ENCODE results near the gene MRFAP1L1. TPM values are rescaled to one million over a fixed set of nuclear protein-coding genes. Genes with fewer than 3 reads are reported as not detected.
A peak's percentile ranks its signal among the peaks of the same experiment; 100 is the strongest.

MRFAP1L1 gene
- total and polyA plus RNA-seq, 9 of the 15 experiments (the other 6 are each of a cell fraction or from before 2014, with no cell fraction given) = 37.6 to 111 (median 83.8) TPM

DNA sequence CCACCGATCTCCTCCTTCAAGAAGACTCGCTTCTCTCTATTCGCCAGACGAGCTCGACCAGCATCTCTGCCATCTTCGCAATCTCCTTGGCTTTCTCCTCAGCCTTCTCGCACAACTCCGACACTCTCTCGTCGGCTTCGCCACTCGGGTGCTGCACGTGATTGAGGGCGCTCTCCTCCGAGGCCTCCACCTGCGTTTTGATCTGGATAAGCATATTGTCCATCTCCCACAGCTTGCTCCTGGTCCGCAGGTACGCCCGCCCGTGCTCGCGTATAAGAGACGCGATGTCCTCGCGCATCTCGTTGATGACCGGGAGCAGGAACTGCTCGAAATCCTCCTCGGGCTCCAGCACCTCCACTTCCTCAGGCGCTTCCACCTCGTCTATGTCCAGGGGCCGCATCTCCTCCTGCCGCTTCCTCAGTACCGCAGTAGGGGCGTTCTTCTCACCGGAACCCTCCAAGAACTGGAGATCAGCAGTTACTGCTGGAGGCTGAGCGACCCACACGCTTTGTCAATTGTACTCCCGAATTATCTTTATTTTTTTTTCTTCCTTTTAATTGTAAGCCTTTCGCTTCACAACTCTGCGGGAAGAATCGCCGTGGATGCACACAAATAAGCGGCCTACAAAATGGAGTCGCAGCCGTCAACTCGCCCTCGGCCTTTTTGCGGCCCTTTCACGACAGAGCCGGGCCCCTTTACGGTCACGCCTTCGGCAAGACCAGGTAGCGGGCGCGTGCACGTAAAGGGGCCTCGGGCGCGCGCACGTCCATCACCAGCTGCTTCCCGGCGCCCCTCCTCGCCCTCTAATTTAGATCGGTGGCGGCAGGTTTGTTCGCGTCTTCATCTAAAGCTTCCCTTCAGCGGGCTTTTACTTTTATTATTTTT lies at the start of gene MRFAP1L1 (continued):
- TF ChIP-seq ZNF324 (CRISPR knock-in tag; IDR thresholded peaks at IDR 0.05) (no peak), TOE1 (IDR thresholded peaks at IDR 0.05; ENCODE audit: borderline replicate concordance) (peak; percentile 17; the same call in 1 of the 2 replicates), TOE1 (CRISPR knock-in tag; IDR thresholded peaks at IDR 0.05; ENCODE audit: borderline replicate concordance, low read depth) (peak; percentile 86; the same call in 1 of the 2 replicates), MEF2D (tag; conservative IDR thresholded peaks at IDR 0.05; ENCODE audit: low read depth) (no peak), NEUROD1 (IDR thresholded peaks at IDR 0.05; ENCODE audit: borderline replicate concordance, low read depth, low read length, partially characterized antibody) (no peak), DNMT1 (IDR thresholded peaks at IDR 0.05) (no peak), ZSCAN32 (CRISPR knock-in tag; IDR thresholded peaks at IDR 0.05) (no peak), SAP30 (IDR thresholded peaks at IDR 0.05; ENCODE audit: borderline replicate concordance, insufficient read depth, low read depth, low read length, poor library complexity, severe bottlenecking) (no peak), MCM7 (IDR thresholded peaks at IDR 0.05) (no peak), DIDO1 (tag; IDR thresholded peaks at IDR 0.05; ENCODE audit: low read depth) (no peak; the same call in 1 of the 2 replicates), SETDB1 (IDR thresholded peaks at IDR 0.05; ENCODE audit: low read length) (no peak), NONO (IDR thresholded peaks at IDR 0.05; ENCODE audit: low read depth in 2 of 2, low read length in 1 of 2) (no peak), TCF7 (IDR thresholded peaks at IDR 0.05; ENCODE audit: borderline replicate concordance) (peak; percentile 64; the same call in 1 of the 2 replicates), SMARCE1 (IDR thresholded peaks at IDR 0.05) (peak; percentile 54; the same call in 1 of the 2 replicates), SIN3A (IDR thresholded peaks at IDR 0.05; ENCODE audit: borderline replicate concordance in 2 of 2, control insufficient read depth in 1 of 2, low read depth in 2 of 2, low read length in 2 of 2) (peak; percentile 32 to 46; a peak in 1 of 4 replicates)
- TF ChIP-seq, protein P1, sequence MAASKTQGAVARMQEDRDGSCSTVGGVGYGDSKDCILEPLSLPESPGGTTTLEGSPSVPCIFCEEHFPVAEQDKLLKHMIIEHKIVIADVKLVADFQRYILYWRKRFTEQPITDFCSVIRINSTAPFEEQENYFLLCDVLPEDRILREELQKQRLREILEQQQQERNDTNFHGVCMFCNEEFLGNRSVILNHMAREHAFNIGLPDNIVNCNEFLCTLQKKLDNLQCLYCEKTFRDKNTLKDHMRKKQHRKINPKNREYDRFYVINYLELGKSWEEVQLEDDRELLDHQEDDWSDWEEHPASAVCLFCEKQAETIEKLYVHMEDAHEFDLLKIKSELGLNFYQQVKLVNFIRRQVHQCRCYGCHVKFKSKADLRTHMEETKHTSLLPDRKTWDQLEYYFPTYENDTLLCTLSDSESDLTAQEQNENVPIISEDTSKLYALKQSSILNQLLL (CRISPR knock-in tag; IDR thresholded peaks at IDR 0.05; ENCODE audit: borderline replicate concordance) = no peak
- TF ChIP-seq, protein P2, sequence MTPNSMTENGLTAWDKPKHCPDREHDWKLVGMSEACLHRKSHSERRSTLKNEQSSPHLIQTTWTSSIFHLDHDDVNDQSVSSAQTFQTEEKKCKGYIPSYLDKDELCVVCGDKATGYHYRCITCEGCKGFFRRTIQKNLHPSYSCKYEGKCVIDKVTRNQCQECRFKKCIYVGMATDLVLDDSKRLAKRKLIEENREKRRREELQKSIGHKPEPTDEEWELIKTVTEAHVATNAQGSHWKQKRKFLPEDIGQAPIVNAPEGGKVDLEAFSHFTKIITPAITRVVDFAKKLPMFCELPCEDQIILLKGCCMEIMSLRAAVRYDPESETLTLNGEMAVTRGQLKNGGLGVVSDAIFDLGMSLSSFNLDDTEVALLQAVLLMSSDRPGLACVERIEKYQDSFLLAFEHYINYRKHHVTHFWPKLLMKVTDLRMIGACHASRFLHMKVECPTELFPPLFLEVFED (CRISPR knock-in tag; conservative IDR thresholded peaks at IDR 0.05) = no peak
- TF ChIP-seq, protein P3, sequence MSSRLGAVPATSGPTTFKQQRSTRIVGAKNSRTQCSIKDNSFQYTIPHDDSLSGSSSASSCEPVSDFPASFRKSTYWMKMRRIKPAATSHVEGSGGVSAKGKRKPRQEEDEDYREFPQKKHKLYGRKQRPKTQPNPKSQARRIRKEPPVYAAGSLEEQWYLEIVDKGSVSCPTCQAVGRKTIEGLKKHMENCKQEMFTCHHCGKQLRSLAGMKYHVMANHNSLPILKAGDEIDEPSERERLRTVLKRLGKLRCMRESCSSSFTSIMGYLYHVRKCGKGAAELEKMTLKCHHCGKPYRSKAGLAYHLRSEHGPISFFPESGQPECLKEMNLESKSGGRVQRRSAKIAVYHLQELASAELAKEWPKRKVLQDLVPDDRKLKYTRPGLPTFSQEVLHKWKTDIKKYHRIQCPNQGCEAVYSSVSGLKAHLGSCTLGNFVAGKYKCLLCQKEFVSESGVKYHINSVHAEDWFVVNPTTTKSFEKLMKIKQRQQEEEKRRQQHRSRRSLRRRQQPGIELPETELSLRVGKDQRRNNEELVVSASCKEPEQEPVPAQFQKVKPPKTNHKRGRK (tag; IDR thresholded peaks at IDR 0.05) = no peak
- TF ChIP-seq, protein P4, sequence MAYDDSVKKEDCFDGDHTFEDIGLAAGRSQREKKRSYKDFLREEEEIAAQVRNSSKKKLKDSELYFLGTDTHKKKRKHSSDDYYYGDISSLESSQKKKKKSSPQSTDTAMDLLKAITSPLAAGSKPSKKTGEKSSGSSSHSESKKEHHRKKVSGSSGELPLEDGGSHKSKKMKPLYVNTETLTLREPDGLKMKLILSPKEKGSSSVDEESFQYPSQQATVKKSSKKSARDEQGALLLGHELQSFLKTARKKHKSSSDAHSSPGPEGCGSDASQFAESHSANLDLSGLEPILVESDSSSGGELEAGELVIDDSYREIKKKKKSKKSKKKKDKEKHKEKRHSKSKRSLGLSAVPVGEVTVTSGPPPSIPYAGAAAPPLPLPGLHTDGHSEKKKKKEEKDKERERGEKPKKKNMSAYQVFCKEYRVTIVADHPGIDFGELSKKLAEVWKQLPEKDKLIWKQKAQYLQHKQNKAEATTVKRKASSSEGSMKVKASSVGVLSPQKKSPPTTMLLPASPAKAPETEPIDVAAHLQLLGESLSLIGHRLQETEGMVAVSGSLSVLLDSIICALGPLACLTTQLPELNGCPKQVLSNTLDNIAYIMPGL (CRISPR knock-in tag; IDR thresholded peaks at IDR 0.05) = no peak
- TF ChIP-seq, protein P5, sequence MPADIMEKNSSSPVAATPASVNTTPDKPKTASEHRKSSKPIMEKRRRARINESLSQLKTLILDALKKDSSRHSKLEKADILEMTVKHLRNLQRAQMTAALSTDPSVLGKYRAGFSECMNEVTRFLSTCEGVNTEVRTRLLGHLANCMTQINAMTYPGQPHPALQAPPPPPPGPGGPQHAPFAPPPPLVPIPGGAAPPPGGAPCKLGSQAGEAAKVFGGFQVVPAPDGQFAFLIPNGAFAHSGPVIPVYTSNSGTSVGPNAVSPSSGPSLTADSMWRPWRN (IDR thresholded peaks at IDR 0.05; ENCODE audit: low read depth) = no peak
